Mesenchymal stem cell (in vitro differentiated cells and primary cell): Measurements from ENCODE around the gene PPP1R13B.

Experiments
- DNase-seq: peaks from one replicate; pipeline ENCODE4 v3.0.0-alpha.2; 2013
- H2AFZ ChIP-seq: one replicate; pipeline ENCODE4 v1.6.1; 2013; ENCODE audit warnings: low read depth, mild to moderate bottlenecking, control low read depth, inconsistent platforms, low read length, moderate library complexity
- H2AK5ac ChIP-seq: 2 replicates; pipeline ENCODE4 v1.6.1; 2013; ENCODE audit warnings: low read length, moderate library complexity, mild to moderate bottlenecking, inconsistent platforms; ENCODE audit not compliant: severe bottlenecking
- H2BK120ac ChIP-seq: one replicate; pipeline ENCODE4 v1.6.1; 2013; ENCODE audit warnings: low read depth, mild to moderate bottlenecking, inconsistent platforms, low read length, moderate library complexity
- H2BK12ac ChIP-seq, 2 experiments: one replicate each; pipeline ENCODE4 v1.6.1; 2013; ENCODE audit warnings: inconsistent platforms in 2 of 2, low read length in 2 of 2, mild to moderate bottlenecking in 2 of 2, moderate library complexity in 2 of 2, control low read depth in 1 of 2
- H2BK15ac ChIP-seq: one replicate; pipeline ENCODE4 v1.6.1; 2013; ENCODE audit warnings: mild to moderate bottlenecking, low read depth, inconsistent platforms; ENCODE audit not compliant: poor library complexity, severe bottlenecking
- H2BK5ac ChIP-seq: 2 replicates; pipeline ENCODE4 v1.6.1; 2013; ENCODE audit warnings: low read depth, mild to moderate bottlenecking, low read length, control low read depth, inconsistent platforms; ENCODE audit not compliant: poor library complexity, severe bottlenecking
- H3K14ac ChIP-seq, 2 experiments: one replicate each; pipeline ENCODE4 v1.6.1; 2013; ENCODE audit warnings: inconsistent platforms in 2 of 2, low read length in 2 of 2, control low read depth in 1 of 2, mild to moderate bottlenecking in 1 of 2, moderate library complexity in 1 of 2
- H3K18ac ChIP-seq, 2 experiments: one replicate each; pipeline ENCODE4 v1.6.1; 2013; ENCODE audit warnings: inconsistent platforms in 2 of 2, low read length in 2 of 2, control low read depth in 1 of 2, low read depth in 1 of 2, mild to moderate bottlenecking in 1 of 2
- H3K23ac ChIP-seq, 2 experiments: one replicate each; pipeline ENCODE4 v1.6.1; 2013; ENCODE audit warnings: inconsistent platforms in 2 of 2, low read length in 2 of 2, mild to moderate bottlenecking in 2 of 2, moderate library complexity in 2 of 2, control low read depth in 1 of 2
- H3K27ac ChIP-seq: 2 replicates; pipeline ENCODE4 v1.5.1; 2013; ENCODE audit warnings: mild to moderate bottlenecking, moderate library complexity, low read length, control low read depth, inconsistent platforms; ENCODE audit not compliant: poor library complexity, severe bottlenecking
- H3K27me3 ChIP-seq, 2 experiments: 2 replicates each; pipeline versions ENCODE4 v1.6.1 to v1.7.0; 2013; ENCODE audit warnings: low read length in 2 of 2, mild to moderate bottlenecking in 2 of 2, moderate library complexity in 2 of 2, control low read depth in 1 of 2, inconsistent platforms in 1 of 2; ENCODE audit not compliant: control insufficient read depth in 1 of 2, insufficient read depth in 1 of 2
- H3K36me3 ChIP-seq, 2 experiments: 2 replicates each; pipeline versions ENCODE4 v1.6.1 to v1.7.0; 2013; ENCODE audit warnings: low read length in 2 of 2, control low read depth in 1 of 2, inconsistent platforms in 1 of 2, low read depth in 1 of 2, mild to moderate bottlenecking in 1 of 2; ENCODE audit not compliant: insufficient read depth in 2 of 2, control insufficient read depth in 1 of 2
- H3K4ac ChIP-seq, 2 experiments: one replicate each; pipeline ENCODE4 v1.6.1; 2013; ENCODE audit warnings: inconsistent platforms in 2 of 2, low read length in 2 of 2, mild to moderate bottlenecking in 2 of 2, moderate library complexity in 2 of 2, control low read depth in 1 of 2, low read depth in 1 of 2
- H3K4me1 ChIP-seq: 2 replicates; pipeline ENCODE4 v1.6.1; 2013; ENCODE audit warnings: low read depth, low read length, control low read depth; ENCODE audit not compliant: control insufficient read depth, insufficient read depth
- H3K4me2 ChIP-seq: 2 replicates; pipeline ENCODE4 v1.6.1; 2013; ENCODE audit warnings: low read length, mild to moderate bottlenecking, inconsistent platforms; ENCODE audit not compliant: poor library complexity, severe bottlenecking
- H3K4me3 ChIP-seq, 2 experiments: 2 replicates each; pipeline versions ENCODE4 v1.5.1 to v1.7.0; 2013; ENCODE audit warnings: low read length in 2 of 2, mild to moderate bottlenecking in 2 of 2, control low read depth in 1 of 2, low read depth in 1 of 2; ENCODE audit not compliant: insufficient read depth in 1 of 2
- H3K79me1 ChIP-seq: replicated peaks from 2 replicates; pipeline ENCODE4 v1.6.1; 2013; ENCODE audit warnings: mild to moderate bottlenecking, control low read depth, low read length, inconsistent platforms; ENCODE audit not compliant: poor library complexity, severe bottlenecking
- H3K9ac ChIP-seq: 2 replicates; pipeline ENCODE4 v1.7.0; 2013; ENCODE audit warnings: mild to moderate bottlenecking, low read length, moderate library complexity
- H3K9me3 ChIP-seq: 2 replicates; pipeline ENCODE4 v1.7.0; 2013; ENCODE audit warnings: mild to moderate bottlenecking, low read length; ENCODE audit not compliant: control insufficient read depth
- H4K8ac ChIP-seq: one replicate; pipeline ENCODE4 v1.6.1; 2013; ENCODE audit warnings: inconsistent platforms, mild to moderate bottlenecking, low read length, moderate library complexity
- H4K91ac ChIP-seq: one replicate; pipeline ENCODE4 v1.6.1; 2013; ENCODE audit warnings: mild to moderate bottlenecking, low read length, inconsistent platforms
- WGBS: methylation state at CpG from one replicate; pipeline ENCODE4 v1.1.7; 2013; ENCODE audit warnings: mixed read lengths; 5-methylcytosine and 5-hydroxymethylcytosine counted together

Gene PPP1R13B

DNA sequence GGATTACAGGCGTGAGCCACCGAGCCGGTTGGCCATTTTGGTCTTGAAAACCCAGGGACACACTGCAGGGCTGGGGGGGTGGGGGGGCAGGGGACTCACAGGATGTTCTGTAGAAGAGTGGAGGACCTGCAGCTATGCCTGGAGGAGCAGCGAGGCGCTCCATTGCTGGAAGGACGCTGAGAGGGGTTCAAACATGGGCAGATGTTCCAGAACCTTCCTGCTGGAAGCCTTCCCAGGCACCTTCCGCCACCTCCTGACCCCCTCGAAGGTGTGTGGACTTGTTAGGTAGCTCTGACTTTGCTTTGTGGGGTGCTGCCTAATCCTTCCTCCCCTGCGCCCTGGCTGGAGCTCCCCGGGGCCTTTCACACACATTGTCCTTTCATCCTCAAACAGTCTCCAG lies 19.6 kb upstream of the PPP1R13B start:
- H3K27ac ChIP-seq = no peak overlapping the region
- H3K27me3 ChIP-seq = peaks cover 0 to 4% of the 10 kb centered on the region in 2 experiments
- no peak overlapping the region for H2AFZ ChIP-seq
- no peak overlapping the region for H3K4me2 ChIP-seq
- H3K4me1 ChIP-seq = peaks cover 5% of the 10 kb centered on the region
- H3K9ac ChIP-seq = no peak overlapping the region
- H3K4me3 ChIP-seq = no peak overlapping the region
- H3K14ac ChIP-seq = no peak overlapping the region
- no peaks in the 10 kb centered on the region for H3K79me1 ChIP-seq
- H3K36me3 ChIP-seq = no peaks in the 10 kb centered on the region
- H2BK15ac ChIP-seq = no peak overlapping the region
- no peak overlapping the region for H4K91ac ChIP-seq
- 97% methylated on average over 8 of the region's 10 CpGs for WGBS
- no peak overlapping the region for H2AK5ac ChIP-seq
- H2BK120ac ChIP-seq = no peak overlapping the region
- no peak overlapping the region for H2BK12ac ChIP-seq
- no peak overlapping the region for H3K18ac ChIP-seq
- H3K4ac ChIP-seq = no peak overlapping the region
- no peak overlapping the region for H3K23ac ChIP-seq
- H3K9me3 ChIP-seq = no peaks in the 10 kb centered on the region
- no peak overlapping the region for H2BK5ac ChIP-seq
- DNase-seq = no peak
- H4K8ac ChIP-seq = no peak overlapping the region

DNA sequence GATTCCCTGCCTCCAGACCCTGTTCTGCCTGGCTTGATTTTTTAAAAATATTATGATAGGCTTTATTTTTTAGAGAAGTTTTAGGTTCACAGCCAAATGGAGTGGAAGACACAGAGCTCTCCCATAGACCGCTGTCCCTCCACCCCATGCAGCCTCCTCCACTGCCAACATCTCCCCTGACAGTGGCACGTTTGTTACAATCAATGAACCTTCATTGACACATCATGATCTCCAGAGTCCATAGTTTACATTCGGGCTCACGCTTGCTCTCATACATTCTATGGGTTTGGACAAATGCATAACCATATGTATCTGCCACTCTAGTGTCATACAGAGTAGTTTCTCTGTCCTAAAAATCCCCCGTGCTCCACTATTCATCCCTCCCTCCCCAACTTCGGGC lies 15.9 kb upstream of the PPP1R13B start:
- H2BK120ac ChIP-seq = no peak overlapping the region
- no peak overlapping the region for H3K4ac ChIP-seq
- H4K91ac ChIP-seq = no peak overlapping the region
- 87% methylated on average over 6 of the region's 6 CpGs for WGBS
- H2BK12ac ChIP-seq = no peak overlapping the region
- no peaks in the 10 kb centered on the region for H3K36me3 ChIP-seq
- no peak overlapping the region for H3K18ac ChIP-seq
- H3K27me3 ChIP-seq = peaks cover 13 to 24% of the 10 kb centered on the region in 2 experiments
- H3K79me1 ChIP-seq = no peaks in the 10 kb centered on the region
- H4K8ac ChIP-seq = no peak overlapping the region
- no peak overlapping the region for H3K23ac ChIP-seq
- no peak overlapping the region for H3K27ac ChIP-seq
- no peak overlapping the region for H2BK5ac ChIP-seq
- H3K4me3 ChIP-seq = no peak overlapping the region
- no peak overlapping the region for H3K14ac ChIP-seq
- H2AFZ ChIP-seq = no peak overlapping the region
- no peak for DNase-seq
- no peaks in the 10 kb centered on the region for H3K4me1 ChIP-seq
- H3K9ac ChIP-seq = no peak overlapping the region
- H2AK5ac ChIP-seq = no peak overlapping the region
- no peak overlapping the region for H3K4me2 ChIP-seq
- no peaks in the 10 kb centered on the region for H3K9me3 ChIP-seq
- no peak overlapping the region for H2BK15ac ChIP-seq

- Histone ChIP-seq H2AK5ac (no peak overlapping the region), H2BK5ac (no peak overlapping the region), H3K9me3 (no peaks in the 10 kb centered on the region), H2BK12ac (no peak overlapping the region), H3K4me2 (no peak overlapping the region), H2AFZ (no peak overlapping the region), H2BK15ac (no peak overlapping the region), H3K4me1 (no peaks in the 10 kb centered on the region), H3K14ac (no peak overlapping the region), H4K8ac (no peak overlapping the region), H4K91ac (no peak overlapping the region), H3K36me3 (no peaks in the 10 kb centered on the region), H3K23ac (no peak overlapping the region), H3K4me3 (peak overlapping the region in 1 of 2 experiments; percentile 32), H3K18ac (no peak overlapping the region), H3K27ac (no peak overlapping the region), H2BK120ac (no peak overlapping the region), H3K79me1 (no peaks in the 10 kb centered on the region), H3K4ac (no peak overlapping the region), H3K27me3 (peaks cover 16 to 28% of the 10 kb centered on the region in 2 experiments), H3K9ac (peak overlapping the region; percentile 18)
- DNase-seq = no peak
- WGBS = 94% methylated on average over 7 of the region's 7 CpGs
Measured at GRCh38 chr14:103862393-103862782, 15.0 kb upstream of the PPP1R13B start.

GRCh38 chr14:103861413-103862392 lies 14.3 kb upstream of the PPP1R13B start:
- H3K23ac ChIP-seq = no peak overlapping the region
- no peak overlapping the region for H3K4ac ChIP-seq
- peak overlapping the region in 1 of 2 experiments; percentile 59 for H3K18ac ChIP-seq
- 75% methylated on average over 6 of the region's 14 CpGs for WGBS
- H3K4me3 ChIP-seq = peak overlapping the region in 1 of 2 experiments; percentile 32
- peaks cover 23 to 24% of the 10 kb centered on the region in 2 experiments for H3K27me3 ChIP-seq
- H2AK5ac ChIP-seq = no peak overlapping the region
- H2AFZ ChIP-seq = no peak overlapping the region
- H3K14ac ChIP-seq = no peak overlapping the region
- H3K36me3 ChIP-seq = no peaks in the 10 kb centered on the region
- no peak overlapping the region for H3K27ac ChIP-seq
- peak overlapping the region; percentile 9 for H4K8ac ChIP-seq
- H2BK120ac ChIP-seq = no peak overlapping the region
- no peak overlapping the region for H2BK12ac ChIP-seq
- peak overlapping the region; percentile 47 for H4K91ac ChIP-seq
- H3K9me3 ChIP-seq = no peaks in the 10 kb centered on the region
- H3K4me2 ChIP-seq = no peak overlapping the region
- no peak overlapping the region for H2BK15ac ChIP-seq
- no peak overlapping the region for H2BK5ac ChIP-seq
- no peak for DNase-seq
- H3K9ac ChIP-seq = peak overlapping the region; percentile 18
- H3K79me1 ChIP-seq = no peaks in the 10 kb centered on the region
- no peaks in the 10 kb centered on the region for H3K4me1 ChIP-seq
